Measurements from ENCODE around the gene CPXM2.

CPXM2 gene

GRCh38 chr10:123809632-123810031 is 82.0 kb downstream of the CPXM2 start:
- H3K4me3 ChIP-seq (ENCODE audit: low read depth, low read length), result no peak overlapping the region
- DNase-seq (ENCODE audit: low read depth), result no peak

- peak; percentile 75 for DNase-seq (ENCODE audit: low read depth)
- no peak overlapping the region for H3K4me3 ChIP-seq (ENCODE audit: low read depth, low read length)
Measured at GRCh38 chr10:123808906-123809305, 82.7 kb downstream of the CPXM2 start.

GRCh38 chr10:123808286-123808685 is 83.3 kb downstream of the CPXM2 start:
- no peak for DNase-seq (ENCODE audit: low read depth)
- H3K4me3 ChIP-seq (ENCODE audit: low read depth, low read length), result no peak overlapping the region

GRCh38 chr10:123807444-123808035 is 84.1 kb downstream of the CPXM2 start:
- no peak for DNase-seq (ENCODE audit: low read depth)

GRCh38 chr10:123804716-123805115 is 86.9 kb downstream of the CPXM2 start:
- peak; percentile 34 for DNase-seq (ENCODE audit: low read depth)
- H3K4me3 ChIP-seq (ENCODE audit: low read depth, low read length), result no peak overlapping the region

More at GRCh38 chr10:123807444-123808035, 84.1 kb downstream of the CPXM2 start:
- no peak overlapping the region for H3K4me3 ChIP-seq (ENCODE audit: low read depth, low read length)

GRCh38 chr10:123800821-123801220 is 90.8 kb downstream of the CPXM2 start:
- no peak for DNase-seq (ENCODE audit: low read depth)
- H3K4me3 ChIP-seq (ENCODE audit: low read depth, low read length), result no peak overlapping the region

- no peak overlapping the region for H3K4me3 ChIP-seq (ENCODE audit: low read depth, low read length)
- DNase-seq (ENCODE audit: low read depth), result no peak
Measured at GRCh38 chr10:123800289-123800688, 91.3 kb downstream of the CPXM2 start.

- H3K4me3 ChIP-seq (ENCODE audit: low read depth, low read length), result no peak overlapping the region
- no peak for DNase-seq (ENCODE audit: low read depth)
Measured at GRCh38 chr10:123798856-123799255, 92.8 kb downstream of the CPXM2 start.

- H3K4me3 ChIP-seq (ENCODE audit: low read depth, low read length), result no peak overlapping the region
- DNase-seq (ENCODE audit: low read depth), result no peak
Measured at GRCh38 chr10:123797813-123798212, 93.8 kb downstream of the CPXM2 start.

- DNase-seq (ENCODE audit: low read depth), result no peak
- H3K4me3 ChIP-seq (ENCODE audit: low read depth, low read length), result no peak overlapping the region
Measured at GRCh38 chr10:123796736-123797135, 94.9 kb downstream of the CPXM2 start.

GRCh38 chr10:123795846-123796590 is 95.6 kb downstream of the CPXM2 start:
- no peak overlapping the region for H3K4me3 ChIP-seq (ENCODE audit: low read depth, low read length)
- DNase-seq (ENCODE audit: low read depth), result no peak

GRCh38 chr10:123795196-123795780 is 96.3 kb downstream of the CPXM2 start:
- no peak overlapping the region for H3K4me3 ChIP-seq (ENCODE audit: low read depth, low read length)
- no peak for DNase-seq (ENCODE audit: low read depth)

- DNase-seq (ENCODE audit: low read depth), result no peak
- H3K4me3 ChIP-seq (ENCODE audit: low read depth, low read length), result no peak overlapping the region
Measured at GRCh38 chr10:123792248-123792978, 99.2 kb downstream of the CPXM2 start.

- no peak overlapping the region for H3K4me3 ChIP-seq (ENCODE audit: low read depth, low read length)
- no peak for DNase-seq (ENCODE audit: low read depth)
Measured at GRCh38 chr10:123790132-123790885, 101.3 kb downstream of the CPXM2 start.

- DNase-seq (ENCODE audit: low read depth), result no peak
- H3K4me3 ChIP-seq (ENCODE audit: low read depth, low read length), result no peak overlapping the region
Measured at GRCh38 chr10:123788981-123789380, 102.6 kb downstream of the CPXM2 start.

- H3K4me3 ChIP-seq (ENCODE audit: low read depth, low read length), result no peak overlapping the region
- DNase-seq (ENCODE audit: low read depth), result no peak
Measured at GRCh38 chr10:123787566-123787965, 104.0 kb downstream of the CPXM2 start.

GRCh38 chr10:123786896-123787295 is 104.7 kb downstream of the CPXM2 start:
- no peak overlapping the region for H3K4me3 ChIP-seq (ENCODE audit: low read depth, low read length)
- no peak for DNase-seq (ENCODE audit: low read depth)

GRCh38 chr10:123786306-123786705 is 105.3 kb downstream of the CPXM2 start:
- DNase-seq (ENCODE audit: low read depth), result no peak
- no peak overlapping the region for H3K4me3 ChIP-seq (ENCODE audit: low read depth, low read length)

- no peak overlapping the region for H3K4me3 ChIP-seq (ENCODE audit: low read depth, low read length)
- no peak for DNase-seq (ENCODE audit: low read depth)
Measured at GRCh38 chr10:123784646-123785045, 107.0 kb downstream of the CPXM2 start.

Measured in skeletal muscle cell (primary cell).